HL-60 (cell line): ENCODE data around the gene UGT2B15.
"Not testable (repeated sequence)": the region's sequence is repeated elsewhere in the genome, so short reads cannot be mapped to it uniquely, and the experiment has no call there.

Experiments used
- REST ChIP-seq: IDR thresholded peaks from 2 replicates; pipeline ENCODE4 v1.6.1; 2012; ENCODE audit warnings: low read depth; ENCODE audit not compliant: insufficient replicate concordance
- TF ChIP-seq, protein P1 (sequence below): IDR thresholded peaks from one replicate; pipeline ENCODE4 v1.5.1; 2011; ENCODE audit warnings: low read length, control low read depth, inconsistent platforms; ENCODE audit not compliant: insufficient read depth

GRCh38 chr4:68670479-68670939 is at the start of gene UGT2B15:
- TF ChIP-seq, protein P1, sequence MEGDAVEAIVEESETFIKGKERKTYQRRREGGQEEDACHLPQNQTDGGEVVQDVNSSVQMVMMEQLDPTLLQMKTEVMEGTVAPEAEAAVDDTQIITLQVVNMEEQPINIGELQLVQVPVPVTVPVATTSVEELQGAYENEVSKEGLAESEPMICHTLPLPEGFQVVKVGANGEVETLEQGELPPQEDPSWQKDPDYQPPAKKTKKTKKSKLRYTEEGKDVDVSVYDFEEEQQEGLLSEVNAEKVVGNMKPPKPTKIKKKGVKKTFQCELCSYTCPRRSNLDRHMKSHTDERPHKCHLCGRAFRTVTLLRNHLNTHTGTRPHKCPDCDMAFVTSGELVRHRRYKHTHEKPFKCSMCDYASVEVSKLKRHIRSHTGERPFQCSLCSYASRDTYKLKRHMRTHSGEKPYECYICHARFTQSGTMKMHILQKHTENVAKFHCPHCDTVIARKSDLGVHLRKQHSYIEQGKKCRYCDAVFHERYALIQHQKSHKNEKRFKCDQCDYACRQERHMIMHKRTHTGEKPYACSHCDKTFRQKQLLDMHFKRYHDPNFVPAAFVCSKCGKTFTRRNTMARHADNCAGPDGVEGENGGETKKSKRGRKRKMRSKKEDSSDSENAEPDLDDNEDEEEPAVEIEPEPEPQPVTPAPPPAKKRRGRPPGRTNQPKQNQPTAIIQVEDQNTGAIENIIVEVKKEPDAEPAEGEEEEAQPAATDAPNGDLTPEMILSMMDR = not testable (repeated sequence)
- TF ChIP-seq REST = not testable (repeated sequence)
